Right hindlimb (tissue), 1 donor: ENCODE measurements around the gene TRPM1.

Experiments
- DNase-seq: peaks from one replicate; pipeline ENCODE4 v3.0.0-alpha.2; 2018

TRPM1 gene

GRCh38 chr15:31046759-31047359 is 54.7 kb downstream of the TRPM1 start:
- no peak for DNase-seq

GRCh38 chr15:31045606-31046005 is 55.9 kb downstream of the TRPM1 start:
- DNase-seq, result no peak

GRCh38 chr15:31042751-31043150 is 58.8 kb downstream of the TRPM1 start:
- DNase-seq, result no peak

- no peak for DNase-seq
Measured at GRCh38 chr15:31041610-31042009, 59.9 kb downstream of the TRPM1 start.

GRCh38 chr15:31040611-31041010 is 60.9 kb downstream of the TRPM1 start:
- DNase-seq, result no peak

GRCh38 chr15:31039961-31040360 is 61.6 kb downstream of the TRPM1 start:
- DNase-seq, result no peak

GRCh38 chr15:31037731-31038477 is 63.6 kb downstream of the TRPM1 start:
- DNase-seq, result no peak

- DNase-seq, result no peak
Measured at GRCh38 chr15:31036783-31037182, 64.7 kb downstream of the TRPM1 start.

GRCh38 chr15:31035610-31036009 is 65.9 kb downstream of the TRPM1 start:
- no peak for DNase-seq

GRCh38 chr15:31034152-31034551 is 67.4 kb downstream of the TRPM1 start:
- DNase-seq, result no peak

GRCh38 chr15:31032961-31033371 is 68.6 kb downstream of the TRPM1 start:
- no peak for DNase-seq

GRCh38 chr15:31031471-31032067 is 70.0 kb downstream of the TRPM1 start:
- no peak for DNase-seq

GRCh38 chr15:31027910-31028578 is 73.5 kb downstream of the TRPM1 start:
- DNase-seq, result no peak

GRCh38 chr15:31025996-31026395 is 75.5 kb downstream of the TRPM1 start:
- no peak for DNase-seq

- no peak for DNase-seq
Measured at GRCh38 chr15:31024979-31025378, 76.5 kb downstream of the TRPM1 start.

GRCh38 chr15:31024330-31024729 is 77.2 kb downstream of the TRPM1 start:
- DNase-seq, result no peak

- no peak for DNase-seq
Measured at GRCh38 chr15:31023841-31024240, 77.7 kb downstream of the TRPM1 start.

- no peak for DNase-seq
Measured at GRCh38 chr15:31021067-31021665, 80.4 kb downstream of the TRPM1 start.

- no peak for DNase-seq
Measured at GRCh38 chr15:31020542-31020941, 81.0 kb downstream of the TRPM1 start.

GRCh38 chr15:31019986-31020385 is 81.5 kb downstream of the TRPM1 start:
- DNase-seq, result no peak

GRCh38 chr15:31017311-31017710 is 84.2 kb downstream of the TRPM1 start:
- no peak for DNase-seq

GRCh38 chr15:31016446-31016915 is 85.0 kb downstream of the TRPM1 start:
- DNase-seq, result no peak

GRCh38 chr15:31014608-31014925 is 87.0 kb downstream of the TRPM1 start:
- no peak for DNase-seq
